Suprapubic skin (tissue), 3 donors: Measurements from ENCODE around the gene GOLGA8K.
"Not testable (repeated sequence)": the region's sequence is repeated elsewhere in the genome, so short reads cannot be mapped to it uniquely, and the experiment has no call there.

Experiments
- CTCF ChIP-seq, 2 donors: fragments of 200-600 bp in 1 of 2; fragments of 450-650 bp in 1 of 2; sonication (generic) in 1 of 2; IDR thresholded peaks; one replicate each; pipeline ENCODE4 v1.5.1; 2016 to 2019; ENCODE audit warnings: antibody characterized with exemption in 2 of 2, mild to moderate bottlenecking in 1 of 2, moderate library complexity in 1 of 2
- POLR2A ChIP-seq, 2 donors: fragments of 450-650 bp; IDR thresholded peaks; one replicate each; pipeline ENCODE4 v1.6.1; 2017; ENCODE audit warnings: antibody characterized with exemption in 2 of 2, mild to moderate bottlenecking in 2 of 2, moderate library complexity in 2 of 2

DNA sequence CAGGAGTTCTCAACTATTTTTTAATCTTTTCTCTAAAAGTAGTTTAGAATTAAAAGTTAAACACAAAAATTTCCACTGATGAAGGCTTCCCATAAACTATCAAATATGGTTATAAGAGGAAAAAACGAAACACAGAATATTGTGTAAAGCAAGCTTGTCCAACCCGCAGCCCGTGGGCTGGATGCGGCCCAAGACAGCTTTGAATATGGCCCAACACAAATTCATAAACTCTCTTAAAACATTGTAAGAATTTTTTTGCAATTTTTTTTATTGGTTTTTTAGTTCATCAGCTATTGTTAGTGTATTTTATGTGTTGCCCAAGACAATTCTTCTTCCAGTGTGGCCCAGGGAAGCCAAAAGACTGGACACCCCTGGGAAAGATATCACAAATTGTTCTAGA is 23.4 kb upstream of the GOLGA8K start:
- TF ChIP-seq CTCF, POLR2A (IDR thresholded peaks at IDR 0.05): not testable (repeated sequence)
